HEK293 (cell line): Measurements from ENCODE around the gene STK10.

Experiments used
- CTCF ChIA-PET: fragments of 350-600 bp; formaldehyde crosslinking; extraction: SDS; loops from one replicate; lab custom pipeline; 2021; ENCODE audit warnings: antibody characterized with exemption; lab: Yijun Ruan, JAX
- POLR2A ChIA-PET: fragments of 300-600 bp; formaldehyde crosslinking; extraction: SDS; loops from one replicate; lab custom pipeline; 2020; ENCODE audit warnings: antibody characterized with exemption, inconsistent platforms; lab: Yijun Ruan, JAX
- H3K27ac ChIP-seq: fragments of 200-500 bp; sonication (Bioruptor generic); 2 replicates; pipeline ENCODE4 v1.5.1; 2014; ENCODE audit warnings: low read depth, low read length, control low read depth, inconsistent platforms; ENCODE audit errors: extremely low read depth
- H3K36me3 ChIP-seq, 2 experiments: fragments of 200-500 bp in 1 of 2; sonication (Bioruptor generic) in 1 of 2; 1 replicate in 1 of 2; 2 replicates in 1 of 2; pipeline ENCODE4 v1.5.1; 2014 to 2017; ENCODE audit warnings: inconsistent platforms in 2 of 2, low read length in 2 of 2; ENCODE audit not compliant: control insufficient read depth in 2 of 2, insufficient read depth in 1 of 2
- H3K4me1 ChIP-seq: fragments of 200-500 bp; sonication (Bioruptor generic); 2 replicates; pipeline ENCODE4 v1.5.1; 2014; ENCODE audit warnings: mild to moderate bottlenecking, low read length, inconsistent platforms; ENCODE audit not compliant: control insufficient read depth, insufficient read depth
- H3K4me3 ChIP-seq: 2 replicates; pipeline ENCODE4 v1.5.1; 2011; ENCODE audit warnings: low read depth, mild to moderate bottlenecking, control low read depth, low read length, moderate library complexity
- H3K9me3 ChIP-seq: fragments of 200-500 bp; sonication (Bioruptor generic); 2 replicates; pipeline ENCODE4 v1.5.1; 2014; ENCODE audit warnings: low read depth, low read length, inconsistent platforms; ENCODE audit not compliant: control insufficient read depth, insufficient read depth
- CTCF ChIP-seq: fragments of 450-650 bp; formaldehyde crosslinking; IDR thresholded peaks from 2 replicates; pipeline ENCODE4 v1.5.1; 2016; ENCODE audit warnings: missing biosample characterization, missing genetic modification characterization
- IKZF3 ChIP-seq: fragments of 450-650 bp; IDR thresholded peaks from 2 replicates; pipeline ENCODE4 v1.5.0; 2018; ENCODE audit warnings: missing biosample characterization, mild to moderate bottlenecking, missing genetic modification characterization, moderate library complexity
- KLF8 ChIP-seq: fragments of 450-650 bp; formaldehyde crosslinking; IDR thresholded peaks from 2 replicates; pipeline ENCODE4 v1.5.1; 2016; ENCODE audit warnings: missing biosample characterization, missing genetic modification characterization
- MEIS1 ChIP-seq: sonication (generic); formaldehyde crosslinking; IDR thresholded peaks from 2 replicates; pipeline ENCODE4 v1.8.1; 2022; ENCODE audit warnings: missing genetic modification reagents, mild to moderate bottlenecking, borderline replicate concordance
- REST ChIP-seq: fragments of 450-650 bp; formaldehyde crosslinking; IDR thresholded peaks from 2 replicates; pipeline ENCODE4 v1.5.1; 2016; ENCODE audit warnings: missing biosample characterization, missing genetic modification characterization
- SETDB1 ChIP-seq: IDR thresholded peaks from one replicate; pipeline ENCODE4 v1.6.1; 2017; ENCODE audit warnings: mild to moderate bottlenecking, low read length, moderate library complexity, mixed read lengths; ENCODE audit not compliant: insufficient read length
- SP2 ChIP-seq: fragments of 450-650 bp; formaldehyde crosslinking; IDR thresholded peaks from 2 replicates; pipeline ENCODE4 v1.5.1; 2016; ENCODE audit warnings: missing biosample characterization, missing genetic modification characterization
- YY1 ChIP-seq: fragments of 450-650 bp; formaldehyde crosslinking; IDR thresholded peaks from 2 replicates; pipeline ENCODE4 v1.5.1; 2018; ENCODE audit warnings: missing biosample characterization, missing genetic modification characterization
- ZBTB1 ChIP-seq: fragments of 450-650 bp; formaldehyde crosslinking; IDR thresholded peaks from 2 replicates; pipeline ENCODE4 v1.5.1; 2016; ENCODE audit warnings: missing biosample characterization, missing genetic modification characterization
- ZFP41 ChIP-seq: fragments of 450-650 bp; formaldehyde crosslinking; IDR thresholded peaks from 2 replicates; pipeline ENCODE4 v1.5.1; 2016; ENCODE audit warnings: missing biosample characterization, missing genetic modification characterization, borderline replicate concordance
- ZNF10 ChIP-seq: fragments of 450-650 bp; formaldehyde crosslinking; IDR thresholded peaks from 2 replicates; pipeline ENCODE4 v1.5.1; 2017; ENCODE audit warnings: missing biosample characterization, missing genetic modification characterization
- ZNF18 ChIP-seq: fragments of 450-650 bp; formaldehyde crosslinking; IDR thresholded peaks from 2 replicates; pipeline ENCODE4 v1.5.1; 2016; ENCODE audit warnings: missing biosample characterization, missing genetic modification characterization
- ZNF184 ChIP-seq: fragments of 450-650 bp; IDR thresholded peaks from 2 replicates; pipeline ENCODE4 v1.5.1; 2018; ENCODE audit warnings: missing biosample characterization, mild to moderate bottlenecking, missing genetic modification characterization
- ZNF19 ChIP-seq: fragments of 450-650 bp; formaldehyde crosslinking; IDR thresholded peaks from 2 replicates; pipeline ENCODE4; 2016; ENCODE audit warnings: missing biosample characterization, missing genetic modification characterization, low read depth
- ZNF214 ChIP-seq: fragments of 450-650 bp; formaldehyde crosslinking; IDR thresholded peaks from 2 replicates; pipeline ENCODE4 v1.5.1; 2017; ENCODE audit warnings: missing biosample characterization, mild to moderate bottlenecking, missing genetic modification characterization, borderline replicate concordance
- ZNF266 ChIP-seq: fragments of 450-650 bp; formaldehyde crosslinking; IDR thresholded peaks from 2 replicates; pipeline ENCODE4 v1.5.1; 2016; ENCODE audit warnings: missing biosample characterization, missing genetic modification characterization, low read depth
- ZNF391 ChIP-seq: fragments of 450-650 bp; formaldehyde crosslinking; IDR thresholded peaks from 2 replicates; pipeline ENCODE4 v1.5.1; 2016; ENCODE audit warnings: low read depth, missing biosample characterization, missing genetic modification characterization, borderline replicate concordance
- ZNF404 ChIP-seq: fragments of 450-650 bp; formaldehyde crosslinking; IDR thresholded peaks from 2 replicates; pipeline ENCODE4 v1.5.1; 2017; ENCODE audit warnings: missing biosample characterization, missing genetic modification characterization
- ZNF426 ChIP-seq: fragments of 450-650 bp; formaldehyde crosslinking; IDR thresholded peaks from 2 replicates; pipeline ENCODE4 v1.5.1; 2017; ENCODE audit warnings: missing biosample characterization, missing genetic modification characterization, mild to moderate bottlenecking, inconsistent platforms, moderate library complexity
- ZNF433 ChIP-seq: fragments of 450-650 bp; formaldehyde crosslinking; IDR thresholded peaks from 2 replicates; pipeline ENCODE4 v1.5.1; 2016; ENCODE audit warnings: missing biosample characterization, missing genetic modification characterization, low read depth
- ZNF514 ChIP-seq: fragments of 450-650 bp; formaldehyde crosslinking; IDR thresholded peaks from 2 replicates; pipeline ENCODE4 v1.5.1; 2016; ENCODE audit warnings: missing biosample characterization, missing genetic modification characterization
- ZNF549 ChIP-seq: fragments of 450-650 bp; IDR thresholded peaks from 2 replicates; pipeline ENCODE4 v1.5.1; 2018; ENCODE audit warnings: missing biosample characterization, missing genetic modification characterization, mild to moderate bottlenecking, inconsistent platforms, moderate library complexity
- ZNF571 ChIP-seq: fragments of 450-650 bp; formaldehyde crosslinking; IDR thresholded peaks from 2 replicates; pipeline ENCODE4 v1.5.0; 2017; ENCODE audit warnings: missing biosample characterization, missing genetic modification characterization
- ZNF621 ChIP-seq: fragments of 450-650 bp; formaldehyde crosslinking; IDR thresholded peaks from 2 replicates; pipeline ENCODE4 v1.5.1; 2017; ENCODE audit warnings: missing biosample characterization, missing genetic modification characterization
- ZNF701 ChIP-seq: fragments of 450-650 bp; formaldehyde crosslinking; IDR thresholded peaks from 2 replicates; pipeline ENCODE4 v1.5.1; 2016; ENCODE audit warnings: missing biosample characterization, missing genetic modification characterization
- ZNF707 ChIP-seq: fragments of 450-650 bp; formaldehyde crosslinking; IDR thresholded peaks from 2 replicates; pipeline ENCODE4 v1.5.1; 2016; ENCODE audit warnings: missing biosample characterization, missing genetic modification characterization
- ZNF837 ChIP-seq: fragments of 450-650 bp; formaldehyde crosslinking; IDR thresholded peaks from 2 replicates; pipeline ENCODE4 v1.5.1; 2016; ENCODE audit warnings: missing biosample characterization, missing genetic modification characterization

STK10 gene

GRCh38 chr5:172093965-172094364 lies 94.1 kb downstream of the STK10 start:
- ChIA-PET POLR2A (no interaction called here), CTCF (interaction anchor here (0.7 to 2.3 kb wide), 3 partner anchors 11 to 94 kb away, joined by 4 to 6 read pairs (median 5); partner anchors contain the start of gene STK10)
- Histone ChIP-seq H3K36me3 (no peaks in the 10 kb centered on the region), H3K4me3 (no peak overlapping the region), H3K27ac (no peak overlapping the region), H3K4me1 (no peaks in the 10 kb centered on the region), H3K9me3 (no peaks in the 10 kb centered on the region)
- TF ChIP-seq ZNF701 (tag by site-specific recombination) (no peak), ZNF837 (no peak), ZNF214 (tag by site-specific recombination) (no peak), ZNF184 (tag by site-specific recombination) (no peak), MEIS1 (CRISPR knock-in tag) (no peak), ZNF391 (tag by site-specific recombination) (no peak), ZNF707 (tag by site-specific recombination) (no peak), YY1 (tag by site-specific recombination) (no peak), ZNF10 (no peak), ZNF571 (tag by site-specific recombination) (no peak), ZFP41 (tag by site-specific recombination) (no peak), SETDB1 (no peak), ZNF404 (no peak)

- no peak overlapping the region for H3K27ac ChIP-seq
- ChIA-PET POLR2A (no interaction called here), CTCF (no interaction called here)
- no peaks in the 10 kb centered on the region for H3K9me3 ChIP-seq
- no peak for TF ChIP-seq ZNF433 (tag by site-specific recombination)
- no peak for TF ChIP-seq ZNF514 (tag by site-specific recombination)
- no peak for TF ChIP-seq ZNF19 (tag by site-specific recombination)
- no peak for TF ChIP-seq ZBTB1
- no peak for TF ChIP-seq KLF8 (tag by site-specific recombination)
- TF ChIP-seq CTCF (tag by site-specific recombination), result no peak
- no peaks in the 10 kb centered on the region for H3K36me3 ChIP-seq
- H3K4me3 ChIP-seq, result no peak overlapping the region
- H3K4me1 ChIP-seq, result no peaks in the 10 kb centered on the region
These were observed 94.5 kb downstream of the STK10 start for GRCh38 chr5:172093559-172093958.

- ChIA-PET CTCF (interaction anchor here (1.1 to 1.4 kb wide), 2 partner anchors 9 to 14 kb away, joined by 3 to 4 read pairs; no protein-coding TSS in a partner anchor), POLR2A (no interaction called here)
- Histone ChIP-seq H3K4me1 (no peaks in the 10 kb centered on the region), H3K9me3 (no peaks in the 10 kb centered on the region), H3K4me3 (no peak overlapping the region), H3K36me3 (no peaks in the 10 kb centered on the region), H3K27ac (no peak overlapping the region)
- TF ChIP-seq ZNF549 (tag by site-specific recombination) (no peak), ZNF404 (no peak), REST (tag by site-specific recombination) (no peak), ZNF426 (tag by site-specific recombination) (no peak), IKZF3 (no peak), ZNF266 (tag by site-specific recombination) (no peak), ZNF621 (tag by site-specific recombination) (no peak), ZNF18 (no peak), SP2 (tag by site-specific recombination) (no peak)
These were observed 95.9 kb downstream of the STK10 start for GRCh38 chr5:172091956-172092732.
